ENCODE data around the gene SDC4.

The SDC4 gene

GRCh38 chr20:45290677-45291355, 57.4 kb downstream of the SDC4 start:
- Histone ChIP-seq H3K4me2 (ENCODE audit: low read depth, low read length, poor library complexity, severe bottlenecking) (no peak overlapping the region), H2AFZ (ENCODE audit: low read length) (peak overlapping the region; percentile 36), H3K9ac (ENCODE audit: low read depth, low read length, poor library complexity, severe bottlenecking) (no peak overlapping the region), H3K9me3 (ENCODE audit: insufficient read depth, low read depth, low read length) (no peaks in the 10 kb centered on the region), H3K79me2 (ENCODE audit: insufficient read depth, low read length) (no peaks in the 10 kb centered on the region), H3K9me2 (replicated peaks; ENCODE audit: low read depth, low read length) (no peaks in the 10 kb centered on the region), H3K27me3 (ENCODE audit: insufficient read depth, low read length, poor library complexity, severe bottlenecking) (no peaks in the 10 kb centered on the region), H3K4me1 (ENCODE audit: insufficient read depth, low read length, poor library complexity, severe bottlenecking) (no peaks in the 10 kb centered on the region), H3F3A (ENCODE audit: low read depth) (no peaks in the 10 kb centered on the region), H4K20me1 (ENCODE audit: insufficient read depth, low read length, poor library complexity, severe bottlenecking) (no peaks in the 10 kb centered on the region), H3K4me3 (ENCODE audit: low read length, poor library complexity, severe bottlenecking) (no peak overlapping the region), H3K36me3 (ENCODE audit: insufficient read depth, low read length) (no peaks in the 10 kb centered on the region)
- TF ChIP-seq CTCF (conservative IDR thresholded peaks at IDR 0.05; ENCODE audit: low read length) (peak; percentile 91), EZH2phosphoT487 (IDR thresholded peaks at IDR 0.05; ENCODE audit: borderline replicate concordance) (no peak)

- Histone ChIP-seq H3K27me3 (ENCODE audit: insufficient read depth, low read length, poor library complexity, severe bottlenecking) (no peaks in the 10 kb centered on the region), H3K4me1 (ENCODE audit: insufficient read depth, low read length, poor library complexity, severe bottlenecking) (no peaks in the 10 kb centered on the region), H3K36me3 (ENCODE audit: insufficient read depth, low read length) (no peaks in the 10 kb centered on the region), H2AFZ (ENCODE audit: low read length) (peak overlapping the region; percentile 45; the same call in 1 of the 2 replicates), H3K4me3 (ENCODE audit: low read length, poor library complexity, severe bottlenecking) (no peak overlapping the region), H3K9me3 (ENCODE audit: insufficient read depth, low read depth, low read length) (no peaks in the 10 kb centered on the region), H3F3A (ENCODE audit: low read depth) (no peaks in the 10 kb centered on the region), H3K9me2 (replicated peaks; ENCODE audit: low read depth, low read length) (no peaks in the 10 kb centered on the region), H3K79me2 (ENCODE audit: insufficient read depth, low read length) (no peaks in the 10 kb centered on the region), H4K20me1 (ENCODE audit: insufficient read depth, low read length, poor library complexity, severe bottlenecking) (no peaks in the 10 kb centered on the region), H3K9ac (ENCODE audit: low read depth, low read length, poor library complexity, severe bottlenecking) (no peak overlapping the region), H3K4me2 (ENCODE audit: low read depth, low read length, poor library complexity, severe bottlenecking) (no peak overlapping the region)
- TF ChIP-seq EZH2phosphoT487 (IDR thresholded peaks at IDR 0.05; ENCODE audit: borderline replicate concordance) (no peak), CTCF (conservative IDR thresholded peaks at IDR 0.05; ENCODE audit: low read length) (no peak)
Observed at GRCh38 chr20:45289942-45290676, 58.1 kb downstream of the SDC4 start.

- Histone ChIP-seq H3K4me1 (ENCODE audit: insufficient read depth, low read length, poor library complexity, severe bottlenecking) (no peaks in the 10 kb centered on the region), H3K27me3 (ENCODE audit: insufficient read depth, low read length, poor library complexity, severe bottlenecking) (no peaks in the 10 kb centered on the region), H2AFZ (ENCODE audit: low read length) (no peak overlapping the region), H3K9me2 (replicated peaks; ENCODE audit: low read depth, low read length) (no peaks in the 10 kb centered on the region), H4K20me1 (ENCODE audit: insufficient read depth, low read length, poor library complexity, severe bottlenecking) (no peaks in the 10 kb centered on the region), H3K9ac (ENCODE audit: low read depth, low read length, poor library complexity, severe bottlenecking) (no peak overlapping the region), H3F3A (ENCODE audit: low read depth) (no peaks in the 10 kb centered on the region), H3K4me2 (ENCODE audit: low read depth, low read length, poor library complexity, severe bottlenecking) (no peak overlapping the region), H3K4me3 (ENCODE audit: low read length, poor library complexity, severe bottlenecking) (no peak overlapping the region), H3K79me2 (ENCODE audit: insufficient read depth, low read length) (no peaks in the 10 kb centered on the region), H3K36me3 (ENCODE audit: insufficient read depth, low read length) (no peaks in the 10 kb centered on the region), H3K9me3 (ENCODE audit: insufficient read depth, low read depth, low read length) (no peaks in the 10 kb centered on the region)
- TF ChIP-seq CTCF (conservative IDR thresholded peaks at IDR 0.05; ENCODE audit: low read length) (no peak), EZH2phosphoT487 (IDR thresholded peaks at IDR 0.05; ENCODE audit: borderline replicate concordance) (no peak)
Observed at GRCh38 chr20:45288860-45289259, 59.4 kb downstream of the SDC4 start.

Data from Loucy (cell line).